ENCODE data around the gene FAM118B. TPM values are rescaled to one million over a fixed set of nuclear protein-coding genes. Genes with fewer than 3 reads are reported as not detected.

FAM118B gene
- total RNA-seq, 1 experiment from 2014 or later: 40.0 TPM

DNA sequence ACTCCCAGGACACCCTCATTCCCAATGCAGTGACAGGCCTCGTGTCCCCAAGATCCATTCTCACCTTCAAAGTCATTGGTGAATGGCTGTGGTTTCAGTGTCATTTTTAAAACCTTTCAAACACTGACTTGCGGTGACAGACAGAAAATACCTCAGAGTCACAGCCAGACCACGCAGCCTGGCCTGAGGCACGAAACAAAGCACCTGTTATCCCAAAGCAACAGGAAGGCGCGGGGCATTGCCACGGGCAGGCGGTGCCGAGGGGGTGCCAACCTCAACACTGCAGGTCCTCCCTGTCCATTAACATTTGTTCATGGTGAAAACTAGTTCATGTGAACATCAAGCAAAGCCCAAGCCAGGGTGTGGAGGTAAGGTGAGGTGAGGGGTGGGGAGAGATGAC is 38.3 kb upstream of the FAM118B start:
- Mint-ChIP-seq H3K36me3 (ENCODE audit: insufficient read depth in 1 of 3, low read depth in 3 of 3) (no peaks in the 10 kb centered on the region), H3K27ac (peak overlapping the region in 1 of 3 experiments; percentile 57; a peak in 2 of 7 replicates), H3K27me3 (ENCODE audit: low read depth) (peaks cover 1% of the 10 kb centered on the region; the same call in 1 of the 2 replicates), H3K9me3 (no peaks in the 10 kb centered on the region), H3K4me3 (no peak overlapping the region), H3K4me1 (peaks cover 16 to 20% of the 10 kb centered on the region in 2 experiments)
- H3K9ac ChIP-seq (ENCODE audit: extremely low read depth, insufficient read length, low read length): no peak overlapping the region
- H4K20me1 ChIP-seq (ENCODE audit: control insufficient read depth, insufficient read depth, insufficient read length): no peaks in the 10 kb centered on the region
- no peaks in the 10 kb centered on the region for H3K9me3 ChIP-seq (ENCODE audit: control insufficient read depth, low read depth, low read length)
- H3T11ph ChIP-seq (ENCODE audit: low read length): no peak overlapping the region
- no peak for DNase-seq
- no peak overlapping the region for H3K18ac ChIP-seq (ENCODE audit: insufficient read length, low read depth, low read length)
- H4K5ac ChIP-seq (ENCODE audit: insufficient read length, low read depth, low read length): no peak overlapping the region
- no peak overlapping the region for H2BK12ac ChIP-seq (ENCODE audit: insufficient read length, low read depth, low read length)
- peaks cover 6% of the 10 kb centered on the region; the same call in 1 of the 2 replicates for H3K4me1 ChIP-seq (ENCODE audit: insufficient read depth, low read length)
- H3K4me2 ChIP-seq (ENCODE audit: insufficient read depth, insufficient read length, low read length): no peak overlapping the region
- H2AK5ac ChIP-seq (ENCODE audit: insufficient read length, low read length): no peak overlapping the region
- WGBS (ENCODE audit: extremely low coverage, insufficient read length, low lambda C conversion rate): no CpG with 5 or more reads among the region's 9 CpGs
- no peaks in the 10 kb centered on the region for H3K27me3 ChIP-seq (ENCODE audit: insufficient read depth, low read length)
- H3K79me2 ChIP-seq (ENCODE audit: insufficient read depth, low read length): no peaks in the 10 kb centered on the region
- H2AFZ ChIP-seq (ENCODE audit: low read length): no peak overlapping the region
- H3K14ac ChIP-seq (ENCODE audit: insufficient read depth, low read length): no peak overlapping the region
- no peak overlapping the region for H3K27ac ChIP-seq (ENCODE audit: insufficient read length, low read depth, low read length)
- TF ChIP-seq, protein P1, sequence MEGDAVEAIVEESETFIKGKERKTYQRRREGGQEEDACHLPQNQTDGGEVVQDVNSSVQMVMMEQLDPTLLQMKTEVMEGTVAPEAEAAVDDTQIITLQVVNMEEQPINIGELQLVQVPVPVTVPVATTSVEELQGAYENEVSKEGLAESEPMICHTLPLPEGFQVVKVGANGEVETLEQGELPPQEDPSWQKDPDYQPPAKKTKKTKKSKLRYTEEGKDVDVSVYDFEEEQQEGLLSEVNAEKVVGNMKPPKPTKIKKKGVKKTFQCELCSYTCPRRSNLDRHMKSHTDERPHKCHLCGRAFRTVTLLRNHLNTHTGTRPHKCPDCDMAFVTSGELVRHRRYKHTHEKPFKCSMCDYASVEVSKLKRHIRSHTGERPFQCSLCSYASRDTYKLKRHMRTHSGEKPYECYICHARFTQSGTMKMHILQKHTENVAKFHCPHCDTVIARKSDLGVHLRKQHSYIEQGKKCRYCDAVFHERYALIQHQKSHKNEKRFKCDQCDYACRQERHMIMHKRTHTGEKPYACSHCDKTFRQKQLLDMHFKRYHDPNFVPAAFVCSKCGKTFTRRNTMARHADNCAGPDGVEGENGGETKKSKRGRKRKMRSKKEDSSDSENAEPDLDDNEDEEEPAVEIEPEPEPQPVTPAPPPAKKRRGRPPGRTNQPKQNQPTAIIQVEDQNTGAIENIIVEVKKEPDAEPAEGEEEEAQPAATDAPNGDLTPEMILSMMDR (conservative IDR thresholded peaks at IDR 0.05): no peak
- H3K4ac ChIP-seq (ENCODE audit: low read depth, low read length): no peak overlapping the region
- no peaks in the 10 kb centered on the region for H3K79me1 ChIP-seq (ENCODE audit: insufficient read depth, low read depth, low read length, poor library complexity, severe bottlenecking)
- H2BK5ac ChIP-seq (ENCODE audit: insufficient read length, low read length): no peak overlapping the region
- no peak overlapping the region for H4K91ac ChIP-seq (ENCODE audit: insufficient read length, low read depth, low read length)
- no peak overlapping the region for H3K23ac ChIP-seq (ENCODE audit: insufficient read length, low read depth, low read length)
- no peak overlapping the region for H4K8ac ChIP-seq (replicated peaks; ENCODE audit: insufficient read length, low read depth, low read length)
- no peaks in the 10 kb centered on the region for H3K23me2 ChIP-seq (ENCODE audit: insufficient read length, low read depth, low read length, poor library complexity, severe bottlenecking)
- H2BK15ac ChIP-seq (ENCODE audit: low read depth, low read length): no peak overlapping the region
- H3K56ac ChIP-seq (ENCODE audit: insufficient read length, low read depth, low read length): no peak overlapping the region
- H2BK120ac ChIP-seq (ENCODE audit: low read depth, low read length, poor library complexity, severe bottlenecking): no peak overlapping the region
- no peak overlapping the region for H2BK20ac ChIP-seq (ENCODE audit: low read depth, low read length, poor library complexity, severe bottlenecking)
